ENCODE results near the gene INSIG1. TPM values are rescaled to one million over a fixed set of nuclear protein-coding genes. Genes with fewer than 3 reads are reported as not detected.
A peak's percentile ranks its signal among the peaks of the same experiment; 100 is the strongest.

Gene INSIG1
- polyA plus RNA-seq, 1 of the 3 experiments (the other 2 are of a cell fraction), result 6.4 TPM

GRCh38 chr7:155257482-155258225, 40.0 kb upstream of the INSIG1 start:
- peak; percentile 86 for DNase-seq
- H3K4me1 ChIP-seq (ENCODE audit: control insufficient read depth in 1 of 2, insufficient read depth in 2 of 2, low read depth in 1 of 2, low read length in 1 of 2), result peaks cover 5 to 47% of the 10 kb centered on the region in 2 experiments; a peak in 3 of 4 replicates
- no peak overlapping the region for H3K4me2 ChIP-seq
- no peaks in the 10 kb centered on the region for H3K36me3 ChIP-seq (replicated peaks in 1 of 2; ENCODE audit: control insufficient read depth in 1 of 2, insufficient read depth in 2 of 2, low read length in 1 of 2)
- peak; percentile 46; the same call in 1 of the 2 replicates for TF ChIP-seq MXI1 (IDR thresholded peaks at IDR 0.05; ENCODE audit: low read depth, low read length)
- no peak for TF ChIP-seq SMC3 (IDR thresholded peaks at IDR 0.05; ENCODE audit: low read depth, low read length)
- no peak for TF ChIP-seq USF2 (IDR thresholded peaks at IDR 0.05; ENCODE audit: borderline replicate concordance, low read depth, low read length)
- no peak for TF ChIP-seq FOXM1 (IDR thresholded peaks at IDR 0.05; ENCODE audit: low read depth)
- TF ChIP-seq EZH2phosphoT487 (IDR thresholded peaks at IDR 0.05; ENCODE audit: borderline replicate concordance, low read depth), result no peak
- no peak for TF ChIP-seq RAD21 (IDR thresholded peaks at IDR 0.05; ENCODE audit: low read length)
- no peak for TF ChIP-seq GATA2 (CRISPR knock-in tag; IDR thresholded peaks at IDR 0.05)
- TF ChIP-seq JUND (IDR thresholded peaks at IDR 0.05), result no peak
- no peak for TF ChIP-seq FOXJ3 (CRISPR knock-in tag; IDR thresholded peaks at IDR 0.05)
- 0 out of 2 replicates have a peak, but pooled peaks have one; percentile 30 for TF ChIP-seq NFIC (IDR thresholded peaks at IDR 0.05; ENCODE audit: borderline replicate concordance)
- H3K4me3 ChIP-seq (ENCODE audit: low read depth in 2 of 2, low read length in 1 of 2), result no peak overlapping the region
- ChIA-PET CTCF (interaction anchor here (1.5 to 2.4 kb wide), 4 partner anchors 9 to 87 kb away, joined by 4 to 14 read pairs (median 8); no protein-coding TSS in a partner anchor), POLR2A (no interaction called here)
- no peaks in the 10 kb centered on the region for H3F3A ChIP-seq (replicated peaks; ENCODE audit: insufficient read depth)
- no peaks in the 10 kb centered on the region for H3K9me3 ChIP-seq
- H3K27ac ChIP-seq (ENCODE audit: low read depth in 2 of 2, low read length in 1 of 2), result peak overlapping the region in 1 of 2 experiments; percentile 99; a peak in 2 of 4 replicates
- no peaks in the 10 kb centered on the region for H3K9me2 ChIP-seq
- 60% methylated on average over 26 of the region's 30 CpGs for WGBS (ENCODE audit: low lambda C conversion rate)
- no peaks in the 10 kb centered on the region for H3K79me2 ChIP-seq (ENCODE audit: insufficient read depth)
- H3K27me3 ChIP-seq (ENCODE audit: insufficient read depth), result peaks cover 5% of the 10 kb centered on the region; the same call in 1 of the 2 replicates
- no peaks in the 10 kb centered on the region for H4K20me1 ChIP-seq (ENCODE audit: insufficient read depth)
- H3K9ac ChIP-seq, result no peak overlapping the region
- H2AFZ ChIP-seq (ENCODE audit: low read depth), result no peak overlapping the region

- CTCF ChIA-PET, result interaction anchor here (1.0 to 2.4 kb wide), 6 partner anchors 8 to 87 kb away, joined by 3 to 14 read pairs (median 4); no protein-coding TSS in a partner anchor
- WGBS (ENCODE audit: low lambda C conversion rate), result 21% methylated on average over 3 of the region's 3 CpGs
- no peak overlapping the region for H2AFZ ChIP-seq (ENCODE audit: low read depth)
Observed at GRCh38 chr7:155258226-155258560, 39.5 kb upstream of the INSIG1 start.

More at GRCh38 chr7:155258226-155258560, 39.5 kb upstream of the INSIG1 start:
- H4K20me1 ChIP-seq (ENCODE audit: insufficient read depth), result no peaks in the 10 kb centered on the region
- no peaks in the 10 kb centered on the region for H3K9me2 ChIP-seq
- peak overlapping the region in 1 of 2 experiments; percentile 99; a peak in 2 of 4 replicates for H3K27ac ChIP-seq (ENCODE audit: low read depth in 2 of 2, low read length in 1 of 2)
- TF ChIP-seq ELF1 (IDR thresholded peaks at IDR 0.05) (no peak), RCOR1 (IDR thresholded peaks at IDR 0.05; ENCODE audit: low read length) (peak; percentile 44; the same call in 1 of the 2 replicates), TEAD4 (IDR thresholded peaks at IDR 0.05; ENCODE audit: borderline replicate concordance, insufficient read depth) (no peak), MAX (IDR thresholded peaks at IDR 0.05; ENCODE audit: low read depth) (0 out of 2 replicates have a peak, but pooled peaks have one; percentile 20), EP300 (IDR thresholded peaks at IDR 0.05; ENCODE audit: borderline replicate concordance in 1 of 2, low read depth in 1 of 2, low read length in 1 of 2) (0 out of 4 replicates have a peak, but pooled peaks of 1 of the 2 experiments have one; percentile 48), NFIC (IDR thresholded peaks at IDR 0.05; ENCODE audit: borderline replicate concordance) (peak; percentile 68; the same call in 1 of the 2 replicates), MXI1 (IDR thresholded peaks at IDR 0.05; ENCODE audit: low read depth, low read length) (0 out of 2 replicates have a peak, but pooled peaks have one; percentile 10)
- H3K36me3 ChIP-seq (replicated peaks in 1 of 2; ENCODE audit: control insufficient read depth in 1 of 2, insufficient read depth in 2 of 2, low read length in 1 of 2), result no peaks in the 10 kb centered on the region
- POLR2A ChIA-PET, result no interaction called here
- DNase-seq, result no peak
- no peaks in the 10 kb centered on the region for H3K79me2 ChIP-seq (ENCODE audit: insufficient read depth)
- no peaks in the 10 kb centered on the region for H3K9me3 ChIP-seq
- no peak overlapping the region for H3K4me3 ChIP-seq (ENCODE audit: low read depth in 2 of 2, low read length in 1 of 2)
- peaks cover 5 to 47% of the 10 kb centered on the region in 2 experiments; a peak in 3 of 4 replicates for H3K4me1 ChIP-seq (ENCODE audit: control insufficient read depth in 1 of 2, insufficient read depth in 2 of 2, low read depth in 1 of 2, low read length in 1 of 2)
- H3K4me2 ChIP-seq, result no peak overlapping the region
- no peaks in the 10 kb centered on the region for H3F3A ChIP-seq (replicated peaks; ENCODE audit: insufficient read depth)
- H3K27me3 ChIP-seq (ENCODE audit: insufficient read depth), result peaks cover 5% of the 10 kb centered on the region; the same call in 1 of the 2 replicates
- no peak overlapping the region for H3K9ac ChIP-seq

All from SK-N-SH (cell line).